SK-N-SH (cell line): ENCODE data around the gene PIGM. TPM values are rescaled to one million over a fixed set of nuclear protein-coding genes. Genes with fewer than 3 reads are reported as not detected.

Source experiments
- CTCF ChIA-PET: fragments of 300-600, 350-600 bp; formaldehyde crosslinking; extraction: SDS; loops from one replicate; lab custom pipeline; 2021; lab: Yijun Ruan, JAX
- POLR2A ChIA-PET: fragments of 350-600 bp; sonication (Branson Sonifier 250); formaldehyde crosslinking; extraction: SDS; loops from one replicate; lab custom pipeline; 2020; ENCODE audit warnings: antibody characterized with exemption, inconsistent platforms; lab: Yijun Ruan, JAX
- DNase-seq: peaks from one replicate; pipeline ENCODE4 v3.0.0; 2012
- H2AFZ ChIP-seq: fragments of 200-600 bp; sonication (generic); 2 replicates; pipeline ENCODE4 v1.8.1; 2016; ENCODE audit warnings: antibody characterized with exemption, mild to moderate bottlenecking, low read depth
- H3F3A ChIP-seq: fragments of 200-600 bp; sonication (generic); replicated peaks from 2 replicates; pipeline ENCODE3; 2016; ENCODE audit warnings: antibody characterized with exemption, mild to moderate bottlenecking; ENCODE audit not compliant: insufficient read depth
- H3K27ac ChIP-seq, 2 experiments: fragments of 200-500 bp in 1 of 2; fragments of 200-600 bp in 1 of 2; sonication (Bioruptor generic) in 1 of 2; sonication (generic), shearing (Covaris generic) in 1 of 2; 2 replicates each; pipeline versions ENCODE4 v1.5.1 to v1.6.1; 2014 to 2016; ENCODE audit warnings: low read depth in 2 of 2, inconsistent platforms in 1 of 2, low read length in 1 of 2, mild to moderate bottlenecking in 1 of 2, mixed read lengths in 1 of 2
- H3K27me3 ChIP-seq: fragments of 200-600 bp; sonication (generic), shearing (Covaris generic); 2 replicates; pipeline ENCODE4 v1.6.1; 2016; ENCODE audit warnings: mixed run types; ENCODE audit not compliant: insufficient read depth
- H3K36me3 ChIP-seq, 2 experiments: fragments of 200-500 bp in 1 of 2; fragments of 200-600 bp in 1 of 2; sonication (Bioruptor generic) in 1 of 2; sonication (generic) in 1 of 2; replicated peaks in 1 of 2; 2 replicates each; pipeline versions ENCODE3 to v1.5.1; 2014 to 2016; ENCODE audit warnings: low read length in 1 of 2, mild to moderate bottlenecking in 1 of 2; ENCODE audit not compliant: insufficient read depth in 2 of 2, control insufficient read depth in 1 of 2
- H3K4me1 ChIP-seq, 2 experiments: fragments of 200-500 bp in 1 of 2; fragments of 200-600 bp in 1 of 2; sonication (Bioruptor generic) in 1 of 2; sonication (generic), shearing (Covaris generic) in 1 of 2; 2 replicates each; pipeline versions ENCODE4 v1.5.1 to v1.6.1; 2014 to 2016; ENCODE audit warnings: low read depth in 1 of 2, low read length in 1 of 2, mixed run types in 1 of 2; ENCODE audit not compliant: insufficient read depth in 2 of 2, control insufficient read depth in 1 of 2
- H3K4me2 ChIP-seq: fragments of 200-600 bp; sonication (generic), shearing (Covaris generic); 2 replicates; pipeline ENCODE4 v1.6.1; 2017; ENCODE audit warnings: mixed run types
- H3K4me3 ChIP-seq, 2 experiments: fragments of 200-500 bp in 1 of 2; fragments of 200-600 bp in 1 of 2; sonication (Bioruptor generic) in 1 of 2; sonication (generic), shearing (Covaris generic) in 1 of 2; 2 replicates each; pipeline versions ENCODE4 v1.5.1 to v1.8.1; 2014 to 2016; ENCODE audit warnings: low read depth in 2 of 2, inconsistent platforms in 1 of 2, low read length in 1 of 2, mild to moderate bottlenecking in 1 of 2, mixed read lengths in 1 of 2, moderate library complexity in 1 of 2
- H3K79me2 ChIP-seq: fragments of 200-600 bp; sonication (generic); 2 replicates; pipeline ENCODE4 v1.8.1; 2017; ENCODE audit warnings: mild to moderate bottlenecking; ENCODE audit not compliant: insufficient read depth
- H3K9ac ChIP-seq: fragments of 200-600 bp; sonication (generic); 2 replicates; pipeline ENCODE4 v1.6.1; 2017; ENCODE audit warnings: mixed run types
- H3K9me2 ChIP-seq: fragments of 200-600 bp; sonication (generic); 2 replicates; pipeline ENCODE4 v1.6.1; 2017; ENCODE audit warnings: mixed run types
- H3K9me3 ChIP-seq: fragments of 200-600 bp; sonication (generic); 2 replicates; pipeline ENCODE4 v1.6.1; 2017; ENCODE audit warnings: mixed run types, mild to moderate bottlenecking, moderate library complexity
- H4K20me1 ChIP-seq: fragments of 200-600 bp; sonication (generic); 2 replicates; pipeline ENCODE4 v1.6.1; 2017; ENCODE audit warnings: mild to moderate bottlenecking, mixed run types; ENCODE audit not compliant: insufficient read depth
- CHD2 ChIP-seq: fragments of 150-350 bp; IDR thresholded peaks from 2 replicates; pipeline ENCODE4 v1.6.1; 2018; ENCODE audit warnings: low read length; ENCODE audit not compliant: partially characterized antibody
- ELF1 ChIP-seq: IDR thresholded peaks from 2 replicates; pipeline ENCODE4 v1.4.0; 2012
- EP300 ChIP-seq, 2 experiments: IDR thresholded peaks; 2 replicates each; pipeline versions ENCODE4 v1.4.0 to v1.6.1; 2012; ENCODE audit warnings: borderline replicate concordance in 1 of 2, low read depth in 1 of 2, low read length in 1 of 2
- EZH2phosphoT487 ChIP-seq: fragments of 200-600 bp; sonication (generic); IDR thresholded peaks from 2 replicates; pipeline ENCODE4 v1.6.1; 2017; ENCODE audit warnings: low read depth, mixed run types, mild to moderate bottlenecking, antibody characterized with exemption, moderate library complexity, borderline replicate concordance
- FOSL2 ChIP-seq: IDR thresholded peaks from 2 replicates; pipeline ENCODE4 v1.4.0; 2012; ENCODE audit warnings: low read depth, mild to moderate bottlenecking, moderate library complexity, borderline replicate concordance
- FOXJ3 ChIP-seq: sonication (generic); formaldehyde crosslinking; IDR thresholded peaks from 2 replicates; pipeline ENCODE4 v1.5.1; 2020; ENCODE audit warnings: mild to moderate bottlenecking, missing genetic modification reagents
- GATA2 ChIP-seq: sonication (generic); formaldehyde crosslinking; IDR thresholded peaks from 2 replicates; pipeline ENCODE4 v1.5.0; 2020; ENCODE audit warnings: mild to moderate bottlenecking, missing genetic modification reagents
- JUND ChIP-seq: IDR thresholded peaks from 2 replicates; pipeline ENCODE4 v1.4.0; 2012
- MEF2A ChIP-seq: IDR thresholded peaks from 2 replicates; pipeline ENCODE4 v1.4.0; 2012; ENCODE audit warnings: low read depth, borderline replicate concordance
- NFIC ChIP-seq: IDR thresholded peaks from 2 replicates; pipeline ENCODE4 v1.4.0; 2012; ENCODE audit warnings: borderline replicate concordance
- RFX5 ChIP-seq: IDR thresholded peaks from 2 replicates; pipeline ENCODE4 v1.6.1; 2012; ENCODE audit warnings: mild to moderate bottlenecking, improper control_type of control experiment, low read length
- RXRA ChIP-seq: IDR thresholded peaks from 2 replicates; pipeline ENCODE4 v1.4.0; 2012; ENCODE audit warnings: low read depth, mild to moderate bottlenecking, borderline replicate concordance
- SMC3 ChIP-seq: IDR thresholded peaks from 2 replicates; pipeline ENCODE4 v1.6.1; 2012; ENCODE audit warnings: low read depth, low read length, improper control_type of control experiment
- TAF1 ChIP-seq: IDR thresholded peaks from 2 replicates; pipeline ENCODE4 v1.6.1; 2012; ENCODE audit warnings: low read depth, mild to moderate bottlenecking, low read length, moderate library complexity, borderline replicate concordance
- TEAD4 ChIP-seq: IDR thresholded peaks from 2 replicates; pipeline ENCODE4 v1.4.0; 2012; ENCODE audit warnings: mild to moderate bottlenecking, borderline replicate concordance; ENCODE audit not compliant: insufficient read depth
- YY1 ChIP-seq: IDR thresholded peaks from 2 replicates; pipeline ENCODE4 v1.4.0; 2012; ENCODE audit warnings: low read depth, mild to moderate bottlenecking
- WGBS: methylation state at CpG from one replicate; pipeline ENCODE4 v1.1.6; 2017; ENCODE audit warnings: low lambda C conversion rate; 5-methylcytosine and 5-hydroxymethylcytosine counted together
- polyA plus RNA-seq, 3 experiments: library from polyadenylated mRNA; depleted of rRNA; stranded (reverse); fragments of >200 nt; gene quantifications; 2 replicates each; pipeline ENCODE4 v1.2.3, GENCODE V29; 2012
- TF ChIP-seq, protein P1 (sequence below): IDR thresholded peaks from 2 replicates; pipeline ENCODE4 v1.4.0; 2012; ENCODE audit warnings: low read depth, borderline replicate concordance
- TF ChIP-seq, protein P2 (sequence below): IDR thresholded peaks from 2 replicates; pipeline ENCODE4 v1.4.0; 2012; ENCODE audit warnings: low read depth, borderline replicate concordance

Gene PIGM
- polyA plus RNA-seq, 1 of the 3 experiments (the other 2 are of a cell fraction), result 4.0 TPM

DNA sequence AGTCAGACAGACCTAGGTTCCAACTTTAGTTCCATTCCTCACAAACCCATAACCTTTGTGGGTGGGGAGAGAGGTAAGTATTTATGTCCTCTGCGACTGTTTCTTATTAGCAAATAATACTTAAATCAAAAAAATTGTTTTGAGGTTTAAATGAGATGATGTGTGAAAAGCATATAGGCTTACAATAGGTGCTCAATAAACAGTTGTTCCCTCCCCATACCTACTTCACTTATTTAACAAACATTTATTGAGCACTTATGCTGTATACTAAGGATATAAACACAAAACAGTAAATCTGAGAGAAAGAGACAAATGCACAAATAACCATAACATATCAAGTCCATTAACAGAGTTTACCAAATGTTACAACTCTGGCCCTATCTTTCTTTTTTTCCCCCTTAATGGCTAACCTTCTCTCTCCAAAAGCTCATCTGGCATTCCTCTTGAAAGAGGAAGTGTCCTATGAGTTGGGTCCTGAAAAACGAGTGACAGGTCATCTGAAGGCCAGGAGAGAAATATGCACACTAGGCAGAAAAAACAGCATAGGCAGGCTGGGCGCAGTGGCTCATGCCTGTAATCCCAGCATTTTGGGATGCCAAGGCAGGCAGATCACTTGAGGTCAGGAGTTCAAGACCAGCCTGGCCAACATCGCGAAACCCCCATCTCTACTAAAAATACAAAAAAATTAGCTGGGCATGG lies 10.3 kb downstream of the PIGM start:
- 72% methylated on average over 5 of the region's 5 CpGs for WGBS
- TF ChIP-seq RFX5, result no peak
- TF ChIP-seq MEF2A, result no peak
- TF ChIP-seq JUND, result no peak
- TF ChIP-seq CHD2, result no peak
- no peak for TF ChIP-seq SMC3
- TF ChIP-seq EZH2phosphoT487, result no peak
- TF ChIP-seq, protein P1, sequence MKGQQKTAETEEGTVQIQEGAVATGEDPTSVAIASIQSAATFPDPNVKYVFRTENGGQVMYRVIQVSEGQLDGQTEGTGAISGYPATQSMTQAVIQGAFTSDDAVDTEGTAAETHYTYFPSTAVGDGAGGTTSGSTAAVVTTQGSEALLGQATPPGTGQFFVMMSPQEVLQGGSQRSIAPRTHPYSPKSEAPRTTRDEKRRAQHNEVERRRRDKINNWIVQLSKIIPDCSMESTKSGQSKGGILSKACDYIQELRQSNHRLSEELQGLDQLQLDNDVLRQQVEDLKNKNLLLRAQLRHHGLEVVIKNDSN, result no peak
- TF ChIP-seq NFIC, result no peak
- TF ChIP-seq ELF1, result no peak
- TF ChIP-seq EP300 (IDR thresholded peaks at IDR 0.05; ENCODE audit: borderline replicate concordance in 1 of 2, low read depth in 1 of 2, low read length in 1 of 2), result no peak
- no peak for TF ChIP-seq TAF1
- no peak for TF ChIP-seq GATA2 (CRISPR knock-in tag)
- TF ChIP-seq FOSL2, result no peak
- no peak for TF ChIP-seq FOXJ3 (CRISPR knock-in tag)
- TF ChIP-seq RXRA, result no peak
- no peak for TF ChIP-seq TEAD4
- TF ChIP-seq, protein P2, sequence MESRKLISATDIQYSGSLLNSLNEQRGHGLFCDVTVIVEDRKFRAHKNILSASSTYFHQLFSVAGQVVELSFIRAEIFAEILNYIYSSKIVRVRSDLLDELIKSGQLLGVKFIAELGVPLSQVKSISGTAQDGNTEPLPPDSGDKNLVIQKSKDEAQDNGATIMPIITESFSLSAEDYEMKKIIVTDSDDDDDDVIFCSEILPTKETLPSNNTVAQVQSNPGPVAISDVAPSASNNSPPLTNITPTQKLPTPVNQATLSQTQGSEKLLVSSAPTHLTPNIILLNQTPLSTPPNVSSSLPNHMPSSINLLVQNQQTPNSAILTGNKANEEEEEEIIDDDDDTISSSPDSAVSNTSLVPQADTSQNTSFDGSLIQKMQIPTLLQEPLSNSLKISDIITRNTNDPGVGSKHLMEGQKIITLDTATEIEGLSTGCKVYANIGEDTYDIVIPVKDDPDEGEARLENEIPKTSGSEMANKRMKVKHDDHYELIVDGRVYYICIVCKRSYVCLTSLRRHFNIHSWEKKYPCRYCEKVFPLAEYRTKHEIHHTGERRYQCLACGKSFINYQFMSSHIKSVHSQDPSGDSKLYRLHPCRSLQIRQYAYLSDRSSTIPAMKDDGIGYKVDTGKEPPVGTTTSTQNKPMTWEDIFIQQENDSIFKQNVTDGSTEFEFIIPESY, result no peak
- no peak for TF ChIP-seq YY1

More for the DNA sequence above, 10.3 kb downstream of the PIGM start:
- Histone ChIP-seq H3K27me3 (no peaks in the 10 kb centered on the region), H3K4me3 (no peak overlapping the region), H3K9ac (no peak overlapping the region), H3K9me2 (no peaks in the 10 kb centered on the region), H3K4me2 (no peak overlapping the region), H3K27ac (no peak overlapping the region), H3F3A (peaks cover 5% of the 10 kb centered on the region), H3K79me2 (no peaks in the 10 kb centered on the region), H3K9me3 (no peaks in the 10 kb centered on the region), H2AFZ (no peak overlapping the region), H3K4me1 (peaks cover 5 to 12% of the 10 kb centered on the region in 2 experiments; a peak in 3 of 4 replicates), H3K36me3 (peaks cover 0 to 7% of the 10 kb centered on the region in 2 experiments), H4K20me1 (no peaks in the 10 kb centered on the region)
- ChIA-PET POLR2A (no interaction called here), CTCF (interaction anchor here (1.1 to 4.1 kb wide), 2 partner anchors 15 to 83 kb away, joined by 3 to 67 read pairs; no protein-coding TSS in a partner anchor)
- no peak for DNase-seq
